Measurements from ENCODE around the gene KRTAP4-3.
"Not testable (repeated sequence)": the region's sequence is repeated elsewhere in the genome, so short reads cannot be mapped to it uniquely, and the experiment has no call there.

KRTAP4-3 gene

DNA sequence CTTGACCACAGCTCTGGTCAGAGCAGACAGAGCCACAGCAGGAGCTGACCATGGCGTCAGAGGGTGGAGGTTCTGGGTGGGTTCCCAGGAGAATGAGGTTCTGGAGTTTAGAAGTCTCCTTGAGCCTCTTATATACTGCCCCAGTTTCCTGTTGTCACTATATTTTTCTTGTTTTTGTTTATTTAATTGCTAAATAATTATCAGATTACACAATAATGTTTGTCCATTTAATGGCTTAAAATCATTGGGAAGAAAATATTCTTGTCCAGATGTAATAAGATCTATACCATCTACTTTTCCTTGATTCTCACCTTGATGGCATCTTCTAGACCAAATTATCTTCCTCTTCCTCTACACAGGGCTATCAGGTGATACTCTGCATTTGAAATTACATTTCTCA, at the start of gene KRTAP4-3:
Gene KRTAP4-3, minus strand, starts transcription at position 101 of the 400 bp plus-strand sequence. Its CDS starts 49 bp downstream, at position 52.
- Histone ChIP-seq H3K27ac (ENCODE audit: low read depth in 2 of 2, low read length in 2 of 2) (no peak within 1 kb of the TSS), H3K9ac (ENCODE audit: low read depth in 1 of 2, low read length in 2 of 2) (no peak within 1 kb of the TSS), H3K4me3 (ENCODE audit: low read length in 2 of 2) (no peak within 1 kb of the TSS), H3K27me3 (ENCODE audit: control insufficient read depth in 2 of 2, insufficient read depth in 2 of 2, low read length in 2 of 2) (peaks cover 0 to 3% of the 10 kb centered on the region in 2 donors), H3K9me3 (ENCODE audit: control insufficient read depth in 2 of 2, low read length in 2 of 2) (no peaks in the 10 kb centered on the region), H3K36me3 (ENCODE audit: control insufficient read depth in 2 of 2, insufficient read depth in 2 of 2, low read length in 2 of 2) (no peaks in the 10 kb centered on the region), H3K4me1 (ENCODE audit: control insufficient read depth in 2 of 2, insufficient read depth in 2 of 2, low read length in 2 of 2) (no peaks in the 10 kb centered on the region)

DNA sequence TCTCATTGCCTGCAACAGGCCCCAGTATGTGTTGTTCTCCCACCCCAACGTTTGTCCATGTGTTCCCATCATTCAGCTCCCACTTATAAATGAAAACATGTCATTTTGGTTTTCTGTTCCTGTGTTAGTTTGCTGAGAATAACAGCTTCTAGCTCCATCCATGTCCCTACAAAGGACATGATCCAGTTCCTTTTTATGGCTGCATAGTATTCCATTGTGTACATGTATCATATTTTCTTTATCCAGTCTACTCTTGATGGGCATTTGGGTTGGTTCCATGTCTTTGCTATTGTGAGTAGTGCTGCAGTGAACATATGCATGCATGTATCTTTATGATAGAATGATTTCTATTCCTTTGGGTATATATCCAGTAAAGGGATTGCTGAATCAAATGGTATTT, 47.7 kb upstream of the KRTAP4-3 start:
- Histone ChIP-seq H3K27me3 (ENCODE audit: control insufficient read depth in 2 of 2, insufficient read depth in 2 of 2, low read length in 2 of 2) (no peaks in the 10 kb centered on the region), H3K9me3 (ENCODE audit: control insufficient read depth in 2 of 2, low read length in 2 of 2) (no peaks in the 10 kb centered on the region), H3K4me1 (ENCODE audit: control insufficient read depth in 2 of 2, insufficient read depth in 2 of 2, low read length in 2 of 2) (peaks cover 0 to 2% of the 10 kb centered on the region in 2 donors)

DNA sequence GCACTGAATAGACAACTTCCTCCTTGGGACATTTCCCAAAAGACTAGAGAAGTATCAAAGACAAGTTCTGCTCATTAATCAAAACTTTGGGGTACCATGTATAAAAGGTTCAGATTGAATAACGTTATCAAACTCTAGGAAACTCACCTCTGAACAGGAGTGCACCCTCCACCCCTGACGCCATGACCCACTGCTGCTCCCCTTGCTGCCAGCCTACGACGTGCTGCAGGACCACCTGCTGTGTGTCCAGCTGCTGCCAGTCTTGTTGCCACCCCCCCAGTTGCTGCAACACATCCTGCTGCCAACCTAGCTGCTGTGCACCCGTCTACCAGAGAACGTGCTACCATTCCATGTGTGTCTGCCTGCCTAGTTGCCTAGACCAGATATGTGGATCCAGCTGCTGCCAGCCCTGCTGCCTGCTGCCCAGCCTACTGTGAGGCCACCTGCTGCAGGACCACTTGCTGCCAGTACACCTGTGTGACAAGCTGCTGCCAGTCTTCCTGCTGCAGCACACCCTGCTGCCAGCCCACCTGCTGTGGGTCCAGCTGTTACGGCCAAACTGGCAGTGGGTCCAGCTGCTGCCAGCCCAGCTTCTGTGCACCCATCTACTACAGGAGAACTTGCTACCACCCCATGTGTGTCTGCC, 44.6 kb upstream of the KRTAP4-3 start:
- no peak overlapping the region for H3K9ac ChIP-seq (ENCODE audit: low read depth in 1 of 2, low read length in 2 of 2)
- H3K9me3 ChIP-seq (ENCODE audit: control insufficient read depth in 2 of 2, low read length in 2 of 2), result no peaks in the 10 kb centered on the region
- H3K27me3 ChIP-seq (ENCODE audit: control insufficient read depth in 2 of 2, insufficient read depth in 2 of 2, low read length in 2 of 2), result no peaks in the 10 kb centered on the region
- H3K4me3 ChIP-seq (ENCODE audit: low read length in 2 of 2), result no peak overlapping the region
- H3K27ac ChIP-seq (ENCODE audit: low read depth in 2 of 2, low read length in 2 of 2), result no peak overlapping the region
- H3K4me1 ChIP-seq (ENCODE audit: control insufficient read depth in 2 of 2, insufficient read depth in 2 of 2, low read length in 2 of 2), result peaks cover 0 to 2% of the 10 kb centered on the region in 2 donors
- no peaks in the 10 kb centered on the region for H3K36me3 ChIP-seq (ENCODE audit: control insufficient read depth in 2 of 2, insufficient read depth in 2 of 2, low read length in 2 of 2)

More for the DNA sequence above, 47.7 kb upstream of the KRTAP4-3 start:
- Histone ChIP-seq H3K36me3 (ENCODE audit: control insufficient read depth in 2 of 2, insufficient read depth in 2 of 2, low read length in 2 of 2) (no peaks in the 10 kb centered on the region), H3K27ac (ENCODE audit: low read depth in 2 of 2, low read length in 2 of 2) (no peak overlapping the region), H3K9ac (ENCODE audit: low read depth in 1 of 2, low read length in 2 of 2) (no peak overlapping the region), H3K4me3 (ENCODE audit: low read length in 2 of 2) (no peak overlapping the region)

DNA sequence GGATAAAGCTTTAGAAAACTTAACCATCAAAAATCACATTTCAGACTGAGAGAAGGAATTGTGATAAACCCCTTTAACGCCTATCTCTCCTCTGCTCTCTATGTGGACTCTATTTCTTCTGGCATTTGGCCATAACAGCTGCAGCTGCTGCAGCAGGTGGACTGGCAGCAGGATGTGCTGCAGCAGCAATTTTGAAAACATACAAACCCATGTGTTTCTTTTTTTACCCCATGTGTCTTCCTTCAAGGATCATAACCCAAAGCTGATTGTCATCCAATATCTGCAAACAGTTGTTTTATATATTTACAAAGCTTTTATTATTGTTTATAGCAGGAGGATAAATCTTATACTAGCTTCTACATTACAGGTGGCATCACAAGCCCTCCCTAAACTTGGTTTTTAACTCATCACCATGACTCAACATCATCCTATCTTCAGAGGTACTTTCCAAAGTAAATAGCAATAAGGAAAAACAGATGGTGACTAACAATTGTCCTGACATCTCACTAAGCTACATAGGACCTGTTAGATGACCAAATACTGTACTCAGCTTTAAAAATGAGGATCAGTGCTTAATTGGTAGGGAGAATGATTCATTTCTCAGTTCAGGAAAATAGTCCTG, 43.9 kb upstream of the KRTAP4-3 start:
- peaks cover 0 to 2% of the 10 kb centered on the region in 2 donors for H3K4me1 ChIP-seq (ENCODE audit: control insufficient read depth in 2 of 2, insufficient read depth in 2 of 2, low read length in 2 of 2)
- H3K9me3 ChIP-seq (ENCODE audit: control insufficient read depth in 2 of 2, low read length in 2 of 2), result no peaks in the 10 kb centered on the region
- no peak overlapping the region for H3K9ac ChIP-seq (ENCODE audit: low read depth in 1 of 2, low read length in 2 of 2)
- H3K27ac ChIP-seq (ENCODE audit: low read depth in 2 of 2, low read length in 2 of 2), result no peak overlapping the region
- H3K27me3 ChIP-seq (ENCODE audit: control insufficient read depth in 2 of 2, insufficient read depth in 2 of 2, low read length in 2 of 2), result no peaks in the 10 kb centered on the region
- no peaks in the 10 kb centered on the region for H3K36me3 ChIP-seq (ENCODE audit: control insufficient read depth in 2 of 2, insufficient read depth in 2 of 2, low read length in 2 of 2)
- H3K4me3 ChIP-seq (ENCODE audit: low read length in 2 of 2), result no peak overlapping the region

DNA sequence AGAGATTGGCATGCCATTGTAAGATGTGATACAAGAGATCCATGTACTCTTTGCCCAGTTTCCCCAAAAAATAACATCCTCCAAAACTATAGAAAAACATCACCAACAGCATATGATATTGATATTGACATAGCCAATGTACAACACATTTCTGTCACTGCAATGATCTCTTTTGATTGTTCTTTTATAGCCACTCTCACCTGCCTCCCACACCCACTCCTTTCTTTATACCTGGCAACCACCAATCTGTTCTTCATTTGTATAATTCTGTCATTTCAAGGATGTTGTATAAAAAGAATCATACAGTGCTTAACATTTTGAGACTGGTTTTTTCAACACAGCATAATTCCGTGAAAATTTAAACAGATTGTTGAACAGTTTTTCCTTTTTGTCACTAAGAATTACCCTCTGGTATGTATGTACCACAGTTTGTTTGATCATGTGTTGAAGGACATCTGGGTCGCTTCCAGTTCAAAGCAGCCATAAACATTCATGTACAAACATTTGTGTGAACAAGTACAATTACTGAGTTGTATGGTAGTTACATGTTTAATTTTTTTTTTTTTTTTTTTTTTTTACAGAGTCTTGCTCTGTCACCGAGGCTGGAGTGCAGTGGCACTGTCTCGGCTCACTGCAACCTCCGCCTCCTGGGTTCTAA, 31.5 kb upstream of the KRTAP4-3 start:
- Histone ChIP-seq H3K4me1 (ENCODE audit: control insufficient read depth in 2 of 2, insufficient read depth in 2 of 2, low read length in 2 of 2) (no peaks in the 10 kb centered on the region), H3K9me3 (ENCODE audit: control insufficient read depth in 2 of 2, low read length in 2 of 2) (no peaks in the 10 kb centered on the region), H3K4me3 (ENCODE audit: low read length in 2 of 2) (no peak overlapping the region), H3K27ac (ENCODE audit: low read depth in 2 of 2, low read length in 2 of 2) (no peak overlapping the region), H3K36me3 (ENCODE audit: control insufficient read depth in 2 of 2, insufficient read depth in 2 of 2, low read length in 2 of 2) (no peaks in the 10 kb centered on the region), H3K9ac (ENCODE audit: low read depth in 1 of 2, low read length in 2 of 2) (no peak overlapping the region), H3K27me3 (ENCODE audit: control insufficient read depth in 2 of 2, insufficient read depth in 2 of 2, low read length in 2 of 2) (no peaks in the 10 kb centered on the region)

DNA sequence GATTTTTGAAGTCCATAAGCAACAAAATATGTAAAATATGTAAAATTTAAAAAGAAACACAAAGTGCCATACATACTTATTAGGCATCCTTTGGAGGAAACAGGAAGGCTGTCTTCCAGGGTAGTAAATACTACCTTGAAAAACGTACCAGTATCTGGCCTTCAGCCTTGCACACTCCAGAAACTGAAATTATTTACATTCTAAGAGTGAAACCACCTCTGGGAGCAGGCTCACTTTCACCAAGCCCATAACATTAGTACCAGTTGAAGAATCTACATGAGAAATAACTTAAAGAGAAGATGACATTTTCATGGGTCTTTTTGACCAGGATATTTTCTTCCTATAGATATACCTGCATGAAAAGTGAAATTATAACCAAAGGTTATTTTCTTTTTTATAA, 28.0 kb upstream of the KRTAP4-3 start:
- no peaks in the 10 kb centered on the region for H3K27me3 ChIP-seq (ENCODE audit: control insufficient read depth in 2 of 2, insufficient read depth in 2 of 2, low read length in 2 of 2)
- no peak overlapping the region for H3K4me3 ChIP-seq (ENCODE audit: low read length in 2 of 2)
- no peak overlapping the region for H3K9ac ChIP-seq (ENCODE audit: low read depth in 1 of 2, low read length in 2 of 2)
- H3K9me3 ChIP-seq (ENCODE audit: control insufficient read depth in 2 of 2, low read length in 2 of 2), result no peaks in the 10 kb centered on the region
- H3K4me1 ChIP-seq (ENCODE audit: control insufficient read depth in 2 of 2, insufficient read depth in 2 of 2, low read length in 2 of 2), result no peaks in the 10 kb centered on the region
- no peak overlapping the region for H3K27ac ChIP-seq (ENCODE audit: low read depth in 2 of 2, low read length in 2 of 2)
- no peaks in the 10 kb centered on the region for H3K36me3 ChIP-seq (ENCODE audit: control insufficient read depth in 2 of 2, insufficient read depth in 2 of 2, low read length in 2 of 2)

DNA sequence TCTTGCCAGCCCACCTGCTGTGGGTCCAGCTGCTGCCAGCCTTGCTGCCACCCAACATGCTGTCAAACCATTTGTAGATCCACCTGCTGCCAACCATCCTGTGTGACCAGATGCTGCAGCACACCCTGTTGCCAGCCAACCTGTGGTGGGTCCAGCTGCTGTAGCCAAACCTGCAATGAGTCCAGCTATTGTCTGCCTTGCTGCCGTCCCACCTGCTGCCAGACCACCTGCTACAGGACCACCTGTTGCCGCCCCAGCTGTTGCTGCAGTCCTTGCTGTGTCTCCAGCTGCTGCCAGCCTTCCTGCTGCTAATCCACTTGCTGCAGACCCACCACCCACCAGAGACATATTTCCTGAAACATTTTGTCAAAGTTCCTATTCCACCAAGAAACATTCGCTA, 22.3 kb upstream of the KRTAP4-3 start:
- no peak overlapping the region for H3K27ac ChIP-seq (ENCODE audit: low read depth in 2 of 2, low read length in 2 of 2)
- H3K9me3 ChIP-seq (ENCODE audit: control insufficient read depth in 2 of 2, low read length in 2 of 2), result no peaks in the 10 kb centered on the region
- no peaks in the 10 kb centered on the region for H3K36me3 ChIP-seq (ENCODE audit: control insufficient read depth in 2 of 2, insufficient read depth in 2 of 2, low read length in 2 of 2)
- H3K9ac ChIP-seq (ENCODE audit: low read depth in 1 of 2, low read length in 2 of 2), result no peak overlapping the region
- H3K4me3 ChIP-seq (ENCODE audit: low read length in 2 of 2), result no peak overlapping the region
- H3K27me3 ChIP-seq (ENCODE audit: control insufficient read depth in 2 of 2, insufficient read depth in 2 of 2, low read length in 2 of 2), result peaks cover 0 to 2% of the 10 kb centered on the region in 2 donors
- no peaks in the 10 kb centered on the region for H3K4me1 ChIP-seq (ENCODE audit: control insufficient read depth in 2 of 2, insufficient read depth in 2 of 2, low read length in 2 of 2)

DNA sequence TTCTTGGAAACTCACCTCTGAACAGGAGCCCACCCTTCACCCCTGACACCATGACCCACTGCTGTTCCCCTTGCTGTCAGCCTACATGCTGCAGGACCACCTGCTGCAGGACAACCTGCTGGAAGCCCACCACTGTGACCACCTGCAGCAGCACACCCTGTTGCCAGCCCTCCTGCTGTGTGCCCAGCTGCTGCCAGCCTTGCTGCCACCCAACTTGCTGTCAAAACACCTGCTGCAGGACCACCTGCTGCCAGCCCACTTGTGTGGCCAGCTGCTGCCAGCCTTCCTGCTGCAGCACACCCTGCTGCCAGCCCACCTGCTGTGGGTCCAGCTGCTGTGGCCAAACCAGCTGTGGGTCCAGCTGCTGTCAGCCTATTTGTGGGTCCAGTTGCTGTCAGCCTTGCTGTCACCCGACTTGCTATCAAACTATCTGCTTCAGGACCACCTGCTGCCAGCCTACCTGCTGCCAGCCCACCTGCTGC, 21.9 kb upstream of the KRTAP4-3 start, which contains the start of gene KRTAP9-1:
Gene KRTAP9-1, plus strand, starts transcription at position 51 of the 482 bp plus-strand sequence. Its CDS starts 0 bp downstream, at position 51.
- not testable (repeated sequence) for H3K27me3 ChIP-seq (ENCODE audit: control insufficient read depth in 2 of 2, insufficient read depth in 2 of 2, low read length in 2 of 2); H3K9ac ChIP-seq (ENCODE audit: low read depth in 1 of 2, low read length in 2 of 2); H3K36me3 ChIP-seq (ENCODE audit: control insufficient read depth in 2 of 2, insufficient read depth in 2 of 2, low read length in 2 of 2); H3K4me3 ChIP-seq (ENCODE audit: low read length in 2 of 2); H3K27ac ChIP-seq (ENCODE audit: low read depth in 2 of 2, low read length in 2 of 2); H3K4me1 ChIP-seq (ENCODE audit: control insufficient read depth in 2 of 2, insufficient read depth in 2 of 2, low read length in 2 of 2); H3K9me3 ChIP-seq (ENCODE audit: control insufficient read depth in 2 of 2, low read length in 2 of 2)

DNA sequence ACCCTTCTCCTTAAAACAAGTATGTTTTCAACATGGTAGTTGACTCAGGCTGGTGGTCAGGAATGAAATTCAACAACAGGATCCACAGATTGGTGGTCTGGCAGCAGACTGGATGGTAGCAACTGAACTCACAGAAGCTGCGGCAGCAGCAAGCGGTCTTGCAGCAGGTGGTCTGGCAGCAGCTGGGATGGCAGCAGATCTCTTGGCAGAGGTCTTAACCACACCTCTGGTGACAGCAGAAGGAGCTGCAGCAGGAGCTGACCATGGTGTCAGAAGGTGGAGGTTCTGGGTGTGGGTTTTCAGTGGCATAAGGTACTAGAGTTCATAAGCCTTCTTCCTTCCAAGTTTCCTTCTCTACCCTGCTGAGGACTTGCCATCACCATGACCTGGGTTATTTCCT, 18.9 kb upstream of the KRTAP4-3 start:
- Histone ChIP-seq H3K9me3 (ENCODE audit: control insufficient read depth in 2 of 2, low read length in 2 of 2) (no peaks in the 10 kb centered on the region), H3K4me1 (ENCODE audit: control insufficient read depth in 2 of 2, insufficient read depth in 2 of 2, low read length in 2 of 2) (peaks cover 2 to 4% of the 10 kb centered on the region in 2 donors), H3K27me3 (ENCODE audit: control insufficient read depth in 2 of 2, insufficient read depth in 2 of 2, low read length in 2 of 2) (peaks cover 2 to 5% of the 10 kb centered on the region in 2 donors), H3K27ac (ENCODE audit: low read depth in 2 of 2, low read length in 2 of 2) (no peak overlapping the region), H3K9ac (ENCODE audit: low read depth in 1 of 2, low read length in 2 of 2) (no peak overlapping the region), H3K4me3 (ENCODE audit: low read length in 2 of 2) (no peak overlapping the region), H3K36me3 (ENCODE audit: control insufficient read depth in 2 of 2, insufficient read depth in 2 of 2, low read length in 2 of 2) (no peaks in the 10 kb centered on the region)

DNA sequence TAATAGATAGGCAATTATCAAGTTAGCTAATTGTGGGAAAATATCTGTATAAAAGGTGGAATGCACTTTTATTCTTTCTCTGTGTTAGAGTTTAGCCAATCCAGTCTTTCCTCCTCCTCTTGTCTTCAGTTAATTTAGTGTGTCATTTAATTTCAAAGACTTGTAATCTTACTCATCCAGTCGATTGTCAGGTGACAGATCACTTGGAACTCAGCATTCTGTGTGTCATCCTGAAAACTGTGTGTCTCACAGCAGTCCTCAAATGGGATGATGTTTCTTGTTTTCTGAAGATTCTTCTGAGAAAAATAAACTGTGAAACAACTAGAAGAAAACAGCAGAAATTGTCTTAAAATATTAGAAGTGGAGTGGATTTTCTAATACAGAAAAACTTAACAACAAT, 17.0 kb upstream of the KRTAP4-3 start:
- no peak overlapping the region for H3K9ac ChIP-seq (ENCODE audit: low read depth in 1 of 2, low read length in 2 of 2)

More for the DNA sequence above, 17.0 kb upstream of the KRTAP4-3 start:
- Histone ChIP-seq H3K36me3 (ENCODE audit: control insufficient read depth in 2 of 2, insufficient read depth in 2 of 2, low read length in 2 of 2) (no peaks in the 10 kb centered on the region), H3K9me3 (ENCODE audit: control insufficient read depth in 2 of 2, low read length in 2 of 2) (no peaks in the 10 kb centered on the region), H3K4me3 (ENCODE audit: low read length in 2 of 2) (no peak overlapping the region), H3K27me3 (ENCODE audit: control insufficient read depth in 2 of 2, insufficient read depth in 2 of 2, low read length in 2 of 2) (peaks cover 0 to 8% of the 10 kb centered on the region in 2 donors), H3K4me1 (ENCODE audit: control insufficient read depth in 2 of 2, insufficient read depth in 2 of 2, low read length in 2 of 2) (peaks cover 2 to 4% of the 10 kb centered on the region in 2 donors), H3K27ac (ENCODE audit: low read depth in 2 of 2, low read length in 2 of 2) (no peak overlapping the region)

All from mucosa of rectum (tissue), 2 donors.